HepG2 (cell line): ENCODE data around the gene MSI2. TPM values are rescaled to one million over a fixed set of nuclear protein-coding genes. Genes with fewer than 3 reads are reported as not detected.

Experiments
- ATAC-seq: fragments of 200-7000 bp; cut with Tn5 transposase; 3 replicates; pipeline ENCODE4 v1.9.1; 2020; ENCODE audit warnings: mild to moderate bottlenecking, moderate library complexity
- BruUV-seq: library from RNA; stranded (reverse); fragments of 400-500 nt; replicated peaks from 2 replicates; lab custom pipeline; 2021; lab: Mats Ljungman, UMichigan
- CTCF ChIA-PET: fragments of 300-600 bp; formaldehyde crosslinking; extraction: SDS; loops from one replicate; lab custom pipeline; 2021; ENCODE audit warnings: low total read pairs, inconsistent platforms, low intra/inter-chr PET ratio; lab: Yijun Ruan, JAX
- POLR2A ChIA-PET: fragments of 350-600 bp; sonication (Branson Sonifier 250); formaldehyde crosslinking; loops from one replicate; lab custom pipeline; 2020; ENCODE audit warnings: antibody characterized with exemption, inconsistent platforms; lab: Yijun Ruan, JAX
- DNase-seq: peaks from one replicate; pipeline ENCODE4 v3.0.0-alpha.2; 2015; ENCODE audit warnings: low spot score
- FAIRE-seq: peaks from 3 replicates; lab custom pipeline; 2011; peaks lifted over from hg19 to GRCh38; lab: Jason Lieb, UNC
- H2AFZ ChIP-seq: one replicate; pipeline ENCODE4 v1.6.1; 2011; ENCODE audit warnings: low read length, inconsistent platforms
- H3K27ac ChIP-seq: fragments of 300-600 bp; 3 replicates; pipeline ENCODE4 v1.8.0; 2011; ENCODE audit warnings: mixed run types, mild to moderate bottlenecking, mixed read lengths, low read length, inconsistent platforms; ENCODE audit not compliant: insufficient read depth; ENCODE audit errors: extremely low read length
- H3K27me3 ChIP-seq, 2 experiments: fragments of 200-600 bp in 1 of 2; 2 replicates in 1 of 2; 3 replicates in 1 of 2; pipeline versions ENCODE4 v1.6.0 to v1.8.0; 2011; ENCODE audit warnings: low read length in 2 of 2, mild to moderate bottlenecking in 2 of 2, moderate library complexity in 2 of 2, inconsistent platforms in 1 of 2; ENCODE audit not compliant: insufficient read depth in 2 of 2, control insufficient read depth in 1 of 2
- H3K36me3 ChIP-seq, 2 experiments: fragments of 200-600 bp in 1 of 2; replicated peaks in 1 of 2; 2 replicates in 1 of 2; 3 replicates in 1 of 2; pipeline versions ENCODE4 v1.5.1 to v1.8.0; 2011; ENCODE audit warnings: low read length in 2 of 2, inconsistent platforms in 1 of 2; ENCODE audit not compliant: insufficient read depth in 2 of 2, control insufficient read depth in 1 of 2
- H3K4me1 ChIP-seq: 2 replicates; pipeline ENCODE4 v1.5.1; 2012; ENCODE audit warnings: low read length, inconsistent platforms; ENCODE audit not compliant: insufficient read depth
- H3K4me2 ChIP-seq: 2 replicates; pipeline ENCODE4 v1.6.0; 2011; ENCODE audit warnings: low read depth, low read length, inconsistent platforms
- H3K4me3 ChIP-seq, 3 experiments: fragments of 200-600 bp in 1 of 3; sonication (generic), shearing (Covaris generic) in 1 of 3; replicated peaks in 1 of 3; 2 replicates each; pipeline ENCODE4 v1.5.1; 2011 to 2016; ENCODE audit warnings: low read length in 3 of 3, inconsistent platforms in 2 of 3, low read depth in 2 of 3, mild to moderate bottlenecking in 2 of 3, control low read depth in 1 of 3, mixed read lengths in 1 of 3; ENCODE audit not compliant: insufficient read depth in 1 of 3
- H3K79me2 ChIP-seq: one replicate; pipeline ENCODE4 v1.6.1; 2011; ENCODE audit warnings: low read length, inconsistent platforms; ENCODE audit not compliant: insufficient read depth
- H3K9ac ChIP-seq: 2 replicates; pipeline ENCODE4 v1.6.0; 2011; ENCODE audit warnings: mild to moderate bottlenecking, low read depth, low read length, inconsistent platforms; ENCODE audit not compliant: insufficient read depth
- H3K9me3 ChIP-seq: 2 replicates; pipeline ENCODE4 v1.5.1; 2012; ENCODE audit warnings: mild to moderate bottlenecking, low read length
- H4K20me1 ChIP-seq: 2 replicates; pipeline ENCODE4 v1.6.0; 2011; ENCODE audit warnings: inconsistent platforms, mild to moderate bottlenecking, low read length, moderate library complexity; ENCODE audit not compliant: insufficient read depth
- AGO2 ChIP-seq: fragments of 200-400 bp; formaldehyde crosslinking; optimal IDR thresholded peaks from 2 replicates; pipeline ENCODE3; 2017; ENCODE audit warnings: mild to moderate bottlenecking, low read depth, low read length, moderate library complexity
- AHR ChIP-seq: IDR thresholded peaks from 2 replicates; pipeline ENCODE4 v1.6.1; 2018; ENCODE audit warnings: missing genetic modification reagents, missing compliant biosample characterization
- HNRNPLL ChIP-seq: fragments of 200-400 bp; formaldehyde crosslinking; IDR thresholded peaks from 2 replicates; pipeline ENCODE4 v1.6.1; 2017; ENCODE audit warnings: mild to moderate bottlenecking, low read depth, low read length; ENCODE audit not compliant: poor library complexity, severe bottlenecking
- MAF1 ChIP-seq: sonication (generic); formaldehyde crosslinking; IDR thresholded peaks from 2 replicates; pipeline ENCODE4 v1.5.0; 2020; ENCODE audit warnings: missing genetic modification reagents, borderline replicate concordance
- ONECUT2 ChIP-seq: sonication (generic); formaldehyde crosslinking; IDR thresholded peaks from 2 replicates; pipeline ENCODE4 v1.4.0; 2020; ENCODE audit warnings: missing genetic modification reagents
- PHF5A ChIP-seq: IDR thresholded peaks from one replicate; pipeline ENCODE4 v1.6.1; 2018; ENCODE audit warnings: low read depth, missing genetic modification reagents; ENCODE audit not compliant: unreplicated experiment
- SRSF9 ChIP-seq: fragments of 200-400 bp; formaldehyde crosslinking; IDR thresholded peaks from 2 replicates; pipeline ENCODE4 v1.6.1; 2018; ENCODE audit warnings: borderline replicate concordance, mild to moderate bottlenecking, low read depth, low read length; ENCODE audit not compliant: insufficient read depth, poor library complexity, severe bottlenecking
- ZNF230 ChIP-seq: sonication (generic); formaldehyde crosslinking; IDR thresholded peaks from 2 replicates; pipeline ENCODE4 v1.4.0; 2020; ENCODE audit warnings: mild to moderate bottlenecking, missing genetic modification reagents
- ZNF383 ChIP-seq: sonication (generic); formaldehyde crosslinking; IDR thresholded peaks from 2 replicates; pipeline ENCODE4 v1.4.0; 2020; ENCODE audit warnings: missing genetic modification reagents, mild to moderate bottlenecking, borderline replicate concordance
- ZNF614 ChIP-seq: IDR thresholded peaks from 2 replicates; pipeline ENCODE4 v1.6.1; 2018; ENCODE audit warnings: missing biosample characterization, missing genetic modification reagents, inconsistent platforms, borderline replicate concordance
- ZNF850 ChIP-seq: sonication (generic); formaldehyde crosslinking; conservative IDR thresholded peaks from 2 replicates; pipeline ENCODE4 v1.9.0; 2021; ENCODE audit warnings: mild to moderate bottlenecking, missing genetic modification reagents
- WGBS: methylation state at CpG from one replicate; pipeline ENCODE4 v1.1.6; 2017; ENCODE audit warnings: low lambda C conversion rate; 5-methylcytosine and 5-hydroxymethylcytosine counted together
- in situ Hi-C: cut with HindIII; loops from 2 replicates; pipeline ENCODE4 v1.10.0; 2017; ENCODE audit warnings: low pct_unique_long_range_greater_than_20kb; ENCODE audit not compliant: extremely low pct_ligation_motif_present
- intact Hi-C: fragments of 100-400 bp; cut with micrococcal nuclease; formaldehyde crosslinking; loops from one replicate; pipeline ENCODE4 v1.10.0; 2022; ENCODE audit not compliant: unreplicated experiment
- polyA plus RNA-seq, 8 experiments: library from polyadenylated mRNA; depleted of rRNA in 3 of 8; stranded (reverse) in 7 of 8; unstranded in 1 of 8; fragments of >200 nt; fragmentation: Illumina TruSeq in 4 of 8; extraction: Trizol in 4 of 8; gene quantifications; 2 replicates each; pipeline versions ENCODE4 v1.2.1 to v1.2.3, GENCODE V29; 2011 to 2016; ENCODE audit warnings: low read depth in 4 of 8, missing spikeins in 1 of 8, mixed read lengths in 1 of 8; ENCODE audit not compliant: insufficient read depth in 1 of 8
- total RNA-seq, 5 experiments: library from RNA; depleted of rRNA; stranded (reverse); fragments of >200 nt; fragmentation: Illumina TruSeq; extraction: Trizol; gene quantifications; 2 replicates each; pipeline ENCODE4 v1.2.3, GENCODE V29; 2016; ENCODE audit warnings: low read depth in 1 of 5
- TF ChIP-seq, protein P1 (sequence below), 2 experiments: sonication (generic) in 1 of 2; formaldehyde crosslinking in 1 of 2; IDR thresholded peaks; 2 replicates each; pipeline versions ENCODE4 v1.4.0 to v1.6.1; 2016 to 2020; ENCODE audit warnings: borderline replicate concordance in 1 of 2, low read depth in 1 of 2, mild to moderate bottlenecking in 1 of 2, missing genetic modification reagents in 1 of 2
- TF ChIP-seq, protein P2 (sequence below): sonication (generic); formaldehyde crosslinking; IDR thresholded peaks from 2 replicates; pipeline ENCODE4 v1.4.0; 2020; ENCODE audit warnings: missing genetic modification reagents
- TF ChIP-seq, protein P3 (sequence below): sonication (generic); formaldehyde crosslinking; IDR thresholded peaks from 2 replicates; pipeline ENCODE4 v1.4.0; 2020; ENCODE audit warnings: mild to moderate bottlenecking, missing genetic modification reagents

Gene MSI2
- total and polyA plus RNA-seq, 2 of the 13 experiments (the other 11 are each of a cell fraction or from before 2014, with no cell fraction given): 77.5 to 78.4 TPM

DNA sequence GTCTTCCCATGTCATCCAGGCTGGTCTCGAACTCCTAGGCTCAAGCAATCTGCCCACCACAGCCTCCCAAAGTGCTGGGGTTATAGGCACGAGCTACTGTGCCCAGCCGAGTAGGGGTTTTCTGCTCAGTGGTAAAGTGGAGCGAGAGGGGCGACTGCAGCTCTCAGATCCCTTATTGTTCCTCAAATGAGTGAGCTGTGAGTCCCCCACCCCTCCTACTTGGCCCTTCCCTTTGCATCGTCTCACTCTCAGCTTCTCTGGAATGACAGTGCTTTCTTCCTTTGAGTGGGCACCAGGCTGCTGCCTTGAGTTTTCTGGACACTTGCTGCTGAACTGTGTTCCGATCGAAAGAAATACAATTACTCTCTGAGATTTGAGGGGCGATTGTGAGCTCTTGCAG, 63.5 kb downstream of the MSI2 start:
- Histone ChIP-seq H2AFZ (no peak overlapping the region), H3K4me3 (no peak overlapping the region), H3K27me3 (no peaks in the 10 kb centered on the region), H3K36me3 (peaks cover 20 to 71% of the 10 kb centered on the region in 2 experiments), H3K27ac (no peak overlapping the region), H3K4me1 (peaks cover 15% of the 10 kb centered on the region), H3K4me2 (no peak overlapping the region), H3K79me2 (peaks cover 26% of the 10 kb centered on the region), H3K9ac (no peak overlapping the region), H3K9me3 (no peaks in the 10 kb centered on the region), H4K20me1 (peaks cover 15% of the 10 kb centered on the region)
- in situ Hi-C loops: no loop called here
- TF ChIP-seq, protein P1, sequence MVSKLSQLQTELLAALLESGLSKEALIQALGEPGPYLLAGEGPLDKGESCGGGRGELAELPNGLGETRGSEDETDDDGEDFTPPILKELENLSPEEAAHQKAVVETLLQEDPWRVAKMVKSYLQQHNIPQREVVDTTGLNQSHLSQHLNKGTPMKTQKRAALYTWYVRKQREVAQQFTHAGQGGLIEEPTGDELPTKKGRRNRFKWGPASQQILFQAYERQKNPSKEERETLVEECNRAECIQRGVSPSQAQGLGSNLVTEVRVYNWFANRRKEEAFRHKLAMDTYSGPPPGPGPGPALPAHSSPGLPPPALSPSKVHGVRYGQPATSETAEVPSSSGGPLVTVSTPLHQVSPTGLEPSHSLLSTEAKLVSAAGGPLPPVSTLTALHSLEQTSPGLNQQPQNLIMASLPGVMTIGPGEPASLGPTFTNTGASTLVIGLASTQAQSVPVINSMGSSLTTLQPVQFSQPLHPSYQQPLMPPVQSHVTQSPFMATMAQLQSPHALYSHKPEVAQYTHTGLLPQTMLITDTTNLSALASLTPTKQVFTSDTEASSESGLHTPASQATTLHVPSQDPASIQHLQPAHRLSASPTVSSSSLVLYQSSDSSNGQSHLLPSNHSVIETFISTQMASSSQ (IDR thresholded peaks at IDR 0.05; ENCODE audit: low read depth): no peak
- TF ChIP-seq, protein P1 (CRISPR knock-in tag; IDR thresholded peaks at IDR 0.05; ENCODE audit: borderline replicate concordance): no peak
- TF ChIP-seq, protein P2, sequence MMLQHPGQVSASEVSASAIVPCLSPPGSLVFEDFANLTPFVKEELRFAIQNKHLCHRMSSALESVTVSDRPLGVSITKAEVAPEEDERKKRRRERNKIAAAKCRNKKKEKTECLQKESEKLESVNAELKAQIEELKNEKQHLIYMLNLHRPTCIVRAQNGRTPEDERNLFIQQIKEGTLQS: no peak
- TF ChIP-seq ZNF614 (CRISPR knock-in tag) (no peak), ZNF383 (CRISPR knock-in tag) (no peak), ONECUT2 (no peak), MAF1 (no peak), ZNF850 (CRISPR knock-in tag) (no peak), AHR (CRISPR knock-in tag) (no peak), ZNF230 (CRISPR knock-in tag) (no peak), AGO2 (no peak), SRSF9 (no peak), PHF5A (CRISPR knock-in tag) (no peak), HNRNPLL (no peak)
- TF ChIP-seq, protein P3, sequence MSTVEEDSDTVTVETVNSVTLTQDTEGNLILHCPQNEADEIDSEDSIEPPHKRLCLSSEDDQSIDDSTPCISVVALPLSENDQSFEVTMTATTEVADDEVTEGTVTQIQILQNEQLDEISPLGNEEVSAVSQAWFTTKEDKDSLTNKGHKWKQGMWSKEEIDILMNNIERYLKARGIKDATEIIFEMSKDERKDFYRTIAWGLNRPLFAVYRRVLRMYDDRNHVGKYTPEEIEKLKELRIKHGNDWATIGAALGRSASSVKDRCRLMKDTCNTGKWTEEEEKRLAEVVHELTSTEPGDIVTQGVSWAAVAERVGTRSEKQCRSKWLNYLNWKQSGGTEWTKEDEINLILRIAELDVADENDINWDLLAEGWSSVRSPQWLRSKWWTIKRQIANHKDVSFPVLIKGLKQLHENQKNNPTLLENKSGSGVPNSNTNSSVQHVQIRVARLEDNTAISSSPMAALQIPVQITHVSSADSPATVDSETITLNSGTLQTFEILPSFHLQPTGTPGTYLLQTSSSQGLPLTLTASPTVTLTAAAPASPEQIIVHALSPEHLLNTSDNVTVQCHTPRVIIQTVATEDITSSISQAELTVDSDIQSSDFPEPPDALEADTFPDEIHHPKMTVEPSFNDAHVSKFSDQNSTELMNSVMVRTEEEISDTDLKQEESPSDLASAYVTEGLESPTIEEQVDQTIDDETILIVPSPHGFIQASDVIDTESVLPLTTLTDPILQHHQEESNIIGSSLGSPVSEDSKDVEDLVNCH (CRISPR knock-in tag): no peak
- ATAC-seq (no peak), FAIRE-seq (no peak), DNase-seq (no peak)
- intact Hi-C loops: no loop called here
- no TSS peak for BruUV-seq
- ChIA-PET CTCF (no interaction called here), POLR2A (no interaction called here)
- 97% methylated on average over 9 of the region's 9 CpGs for WGBS
